HG03280 (cell line): ENCODE measurements around the gene FIP1L1.
A peak's percentile ranks its signal among the peaks of the same experiment; 100 is the strongest.
"Not testable (repeated sequence)": the region's sequence is repeated elsewhere in the genome, so short reads cannot be mapped to it uniquely, and the experiment has no call there.

Experiments used
- ATAC-seq: cut with Tn5 transposase; IDR thresholded peaks from one replicate; pipeline ENCODE4 v1.9.1; 2021; ENCODE audit warnings: mild to moderate bottlenecking, moderate library complexity; ENCODE audit not compliant: unreplicated experiment

FIP1L1 gene

GRCh38 chr4:53377319-53378170, at the start of gene FIP1L1:
Gene FIP1L1 (plus strand): TSS chr4:53377641. CDS start chr4:53377839, 198 bp downstream.
- ATAC-seq = peak; percentile 87

- ATAC-seq = not testable (repeated sequence)
Observed at GRCh38 chr4:53334916-53335315, 42.5 kb upstream of the FIP1L1 start.

GRCh38 chr4:53340145-53340544, 37.3 kb upstream of the FIP1L1 start:
- not testable (repeated sequence) for ATAC-seq

DNA sequence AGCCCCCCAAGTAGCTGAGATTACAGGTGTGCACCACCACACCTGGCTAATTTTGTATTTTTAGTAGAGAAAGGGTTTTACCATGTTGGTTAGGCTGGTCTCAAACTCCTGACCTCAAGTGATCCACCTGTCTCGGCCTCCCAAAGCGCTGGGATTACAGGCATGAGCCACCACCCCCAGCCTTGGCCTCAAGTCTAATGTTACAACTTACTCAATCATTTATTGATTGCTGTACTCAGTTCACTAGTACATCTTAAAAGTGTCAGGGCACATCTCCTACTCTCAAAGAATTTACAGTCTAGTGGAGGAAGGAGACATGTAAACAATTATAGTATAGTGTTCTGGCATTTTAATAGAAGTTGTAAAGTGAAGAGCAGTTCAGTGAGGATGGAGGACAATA, 31.0 kb upstream of the FIP1L1 start:
- ATAC-seq = not testable (repeated sequence)

DNA sequence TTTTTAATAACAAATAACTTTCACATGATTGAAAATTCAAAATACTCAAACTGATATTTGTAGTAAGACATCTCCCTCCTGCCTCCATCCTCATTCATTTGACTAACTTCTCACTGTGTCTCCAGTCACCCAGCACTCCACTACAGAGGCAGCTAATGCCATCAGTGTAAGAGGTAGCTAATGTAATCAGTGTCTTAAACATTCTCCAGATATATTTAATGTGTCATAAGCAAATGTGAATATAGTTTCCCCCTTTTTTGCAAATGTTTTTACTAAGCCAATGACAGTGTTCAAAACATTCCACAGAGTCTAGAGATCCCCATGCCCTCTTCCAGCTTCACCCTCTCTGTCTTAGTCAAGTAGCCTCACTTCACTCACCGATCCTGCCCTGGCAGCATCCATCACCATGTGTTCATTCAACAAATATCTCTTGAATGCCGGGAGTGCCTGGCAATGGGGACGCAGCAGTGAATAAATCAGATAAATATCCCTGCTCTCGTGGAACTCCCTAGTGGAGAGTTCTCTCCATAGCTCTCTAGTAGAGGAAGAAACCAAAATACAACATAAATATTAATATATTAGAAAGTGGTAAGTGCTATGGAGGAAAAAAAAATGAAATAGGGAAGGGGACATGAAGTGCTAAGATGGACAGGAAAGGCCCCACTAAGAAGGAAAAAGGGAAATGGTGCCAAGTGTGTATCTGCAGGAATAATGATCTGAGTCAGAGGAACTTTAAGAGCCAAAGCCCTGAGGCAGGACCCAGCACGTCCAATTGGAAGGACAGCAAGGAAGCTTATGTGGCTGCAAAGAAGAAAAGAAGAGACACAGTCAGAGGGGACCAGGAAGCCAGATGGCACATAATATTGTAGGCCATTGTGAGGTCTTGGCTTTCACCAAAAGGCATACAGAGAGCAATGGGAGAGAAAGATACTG, 30.3 kb upstream of the FIP1L1 start:
- ATAC-seq = no peak

- no peak for ATAC-seq
Observed at GRCh38 chr4:53348046-53348445, 29.4 kb upstream of the FIP1L1 start.

- ATAC-seq = no peak
Observed at GRCh38 chr4:53349091-53349491, 28.4 kb upstream of the FIP1L1 start.

DNA sequence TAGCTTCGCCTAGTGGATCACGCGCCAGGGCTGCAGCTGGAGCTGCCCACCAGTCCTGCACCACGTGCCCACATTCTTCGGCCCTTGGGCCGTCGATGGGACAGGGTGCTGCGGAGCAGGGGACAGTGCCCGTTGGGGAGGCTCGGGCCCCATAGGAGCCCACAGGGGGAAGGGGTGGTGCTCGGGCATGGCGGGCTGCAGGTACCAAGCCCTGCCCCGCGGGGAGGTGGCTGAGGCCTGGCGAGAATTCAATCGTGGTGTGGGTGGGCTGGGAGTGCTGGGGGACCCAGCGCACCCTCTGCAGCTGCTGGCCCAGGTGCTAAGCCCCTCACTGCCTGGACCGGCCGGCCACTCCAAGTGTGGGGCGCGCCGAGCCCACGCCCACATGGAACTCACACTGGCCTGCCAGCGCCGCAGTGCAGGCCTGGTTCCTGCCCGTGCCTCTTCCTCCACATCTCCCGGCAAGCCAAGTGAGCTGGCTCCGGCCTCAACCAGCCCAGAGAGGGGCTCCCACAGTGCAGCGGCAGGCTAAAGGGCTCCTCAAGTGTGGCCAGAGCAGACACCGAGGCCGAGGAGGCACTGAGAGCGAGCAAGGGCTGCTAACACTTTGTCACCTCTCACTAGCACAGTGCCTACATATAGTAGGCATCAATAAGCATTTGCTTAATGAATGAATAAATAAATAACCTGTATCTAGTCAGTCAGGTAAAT, 23.3 kb upstream of the FIP1L1 start:
- no peak for ATAC-seq

- no peak for ATAC-seq
Observed at GRCh38 chr4:53355930-53356521, 21.4 kb upstream of the FIP1L1 start.

- ATAC-seq = no peak
Observed at GRCh38 chr4:53361451-53361850, 16.0 kb upstream of the FIP1L1 start.

DNA sequence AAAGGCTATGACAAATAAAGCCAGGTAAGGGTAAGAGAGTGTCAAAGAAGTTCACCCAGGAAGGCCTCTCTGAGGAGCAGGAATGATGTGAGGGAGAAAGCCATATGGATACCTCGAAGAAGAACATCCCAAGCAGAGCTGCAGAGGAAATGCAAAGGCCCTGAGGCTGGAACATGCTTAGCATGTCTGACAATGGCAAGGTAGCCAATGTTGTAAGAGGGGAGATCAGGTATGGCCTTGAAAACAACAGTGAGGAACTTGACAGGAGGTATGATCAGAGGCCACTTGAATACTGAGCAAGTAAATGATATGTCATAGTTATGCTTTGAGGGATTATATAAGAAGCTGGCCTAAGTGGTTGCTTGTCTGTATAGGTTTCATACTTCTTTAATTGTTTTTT, 15.3 kb upstream of the FIP1L1 start:
- no peak for ATAC-seq

- ATAC-seq = no peak
Observed at GRCh38 chr4:53364624-53365023, 12.8 kb upstream of the FIP1L1 start.

DNA sequence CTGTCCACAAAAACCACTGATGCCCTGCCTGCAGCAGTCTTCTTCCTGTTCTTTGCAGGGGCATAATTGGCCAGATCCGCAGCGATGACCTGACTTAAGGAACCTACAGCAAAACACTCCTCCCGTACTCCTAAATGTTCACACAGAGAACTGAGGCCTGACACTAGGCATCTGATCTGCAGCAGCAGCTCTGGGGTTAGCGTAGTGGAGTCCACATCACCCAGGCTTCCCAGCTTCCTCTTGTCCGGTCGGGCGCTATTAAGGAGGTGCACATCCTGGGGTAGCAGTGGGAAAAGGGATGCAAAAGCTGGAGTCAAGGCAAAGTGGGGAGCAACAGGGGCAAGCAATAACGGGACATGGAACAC, 12.3 kb upstream of the FIP1L1 start:
- peak; percentile 25 for ATAC-seq

- peak; percentile 96 for ATAC-seq
Observed at GRCh38 chr4:53365486-53366300, 11.7 kb upstream of the FIP1L1 start, which contains the start of gene SCFD2. Gene SCFD2 (minus strand): TSS chr4:53366061.

- ATAC-seq = peak; percentile 32
Observed at GRCh38 chr4:53366301-53366716, 11.1 kb upstream of the FIP1L1 start.

- no peak for ATAC-seq
Observed at GRCh38 chr4:53367721-53368120, 9.7 kb upstream of the FIP1L1 start.

- no peak for ATAC-seq
Observed at GRCh38 chr4:53371049-53371448, 6.4 kb upstream of the FIP1L1 start.

- ATAC-seq = no peak
Observed at GRCh38 chr4:53371843-53372521, 5.5 kb upstream of the FIP1L1 start.

DNA sequence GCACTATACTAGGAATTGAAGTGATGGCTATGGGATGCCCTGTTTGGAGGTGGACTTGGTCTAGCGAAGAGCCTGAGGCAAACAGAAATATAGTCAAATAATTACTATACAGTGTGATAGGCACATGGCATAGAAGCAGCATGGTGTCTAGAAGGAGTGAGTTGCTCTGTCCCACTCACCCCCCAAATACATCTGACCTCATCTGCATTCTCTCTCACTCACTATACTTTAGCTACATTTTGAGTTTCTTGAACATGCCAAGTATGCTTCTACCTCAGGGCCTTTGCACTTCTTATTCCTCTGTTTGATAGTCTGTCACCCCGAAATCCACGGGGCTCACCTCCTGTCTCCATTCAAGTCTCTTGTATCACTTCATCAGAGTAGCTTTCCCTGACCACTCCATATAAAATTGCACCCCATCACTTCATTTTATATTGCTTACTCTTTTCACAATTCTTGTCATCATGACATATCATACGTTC, 2.6 kb upstream of the FIP1L1 start:
- ATAC-seq = no peak
